IPS-NIHi7 (cell line): ENCODE measurements around the gene SERPINA1.

ENCODE experiments used
- DNase-seq: peaks from one replicate; pipeline ENCODE4 v3.0.0; 2012; ENCODE audit warnings: mixed read lengths; ENCODE audit errors: extremely low spot score

Gene SERPINA1

DNA sequence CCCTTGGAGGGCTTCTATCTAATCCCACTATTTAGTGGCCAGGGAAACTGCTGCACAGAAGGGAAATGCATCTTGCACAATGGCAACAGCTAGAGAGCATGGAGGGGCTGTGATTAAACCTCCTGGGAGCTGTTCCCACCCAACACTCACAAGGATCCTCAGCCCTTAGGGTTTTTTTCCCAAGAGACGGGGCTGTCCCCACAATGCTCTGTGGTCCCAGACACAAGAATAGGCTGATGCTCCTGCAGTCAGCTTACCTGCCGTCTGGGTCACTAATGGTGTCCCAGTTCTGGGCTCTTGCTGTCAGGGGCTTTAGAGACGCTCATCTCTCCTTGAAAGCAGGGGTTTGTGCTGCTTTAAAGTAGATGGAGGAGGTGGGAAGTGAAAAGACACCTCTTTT, 4.6 kb downstream of the SERPINA1 start:
- no peak for DNase-seq

DNA sequence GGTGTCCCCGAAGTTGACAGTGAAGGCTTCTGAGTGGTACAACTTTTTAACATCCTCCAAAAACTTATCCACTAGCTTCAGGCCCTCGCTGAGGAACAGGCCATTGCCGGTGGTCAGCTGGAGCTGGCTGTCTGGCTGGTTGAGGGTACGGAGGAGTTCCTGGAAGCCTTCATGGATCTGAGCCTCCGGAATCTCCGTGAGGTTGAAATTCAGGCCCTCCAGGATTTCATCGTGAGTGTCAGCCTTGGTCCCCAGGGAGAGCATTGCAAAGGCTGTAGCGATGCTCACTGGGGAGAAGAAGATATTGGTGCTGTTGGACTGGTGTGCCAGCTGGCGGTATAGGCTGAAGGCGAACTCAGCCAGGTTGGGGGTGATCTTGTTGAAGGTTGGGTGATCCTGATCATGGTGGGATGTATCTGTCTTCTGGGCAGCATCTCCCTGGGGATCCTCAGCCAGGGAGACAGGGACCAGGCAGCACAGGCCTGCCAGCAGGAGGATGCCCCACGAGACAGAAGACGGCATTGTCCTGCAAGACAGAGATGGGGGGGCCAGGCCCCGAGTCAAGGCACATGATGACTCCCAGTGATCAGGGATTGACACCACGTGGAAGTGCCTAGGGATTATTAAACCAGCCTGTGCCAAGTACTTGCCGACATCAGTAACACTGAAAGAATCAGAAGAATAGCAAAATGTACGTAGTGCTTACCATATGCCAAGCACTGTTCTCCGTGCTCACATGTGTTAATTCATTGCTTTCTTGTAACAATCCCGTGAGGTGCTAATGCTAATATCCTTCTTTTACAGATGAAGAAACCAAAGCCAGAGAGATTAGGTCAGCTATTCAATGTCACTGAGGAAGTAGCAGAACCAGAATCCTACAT, 5.4 kb downstream of the SERPINA1 start:
- DNase-seq, result no peak

DNA sequence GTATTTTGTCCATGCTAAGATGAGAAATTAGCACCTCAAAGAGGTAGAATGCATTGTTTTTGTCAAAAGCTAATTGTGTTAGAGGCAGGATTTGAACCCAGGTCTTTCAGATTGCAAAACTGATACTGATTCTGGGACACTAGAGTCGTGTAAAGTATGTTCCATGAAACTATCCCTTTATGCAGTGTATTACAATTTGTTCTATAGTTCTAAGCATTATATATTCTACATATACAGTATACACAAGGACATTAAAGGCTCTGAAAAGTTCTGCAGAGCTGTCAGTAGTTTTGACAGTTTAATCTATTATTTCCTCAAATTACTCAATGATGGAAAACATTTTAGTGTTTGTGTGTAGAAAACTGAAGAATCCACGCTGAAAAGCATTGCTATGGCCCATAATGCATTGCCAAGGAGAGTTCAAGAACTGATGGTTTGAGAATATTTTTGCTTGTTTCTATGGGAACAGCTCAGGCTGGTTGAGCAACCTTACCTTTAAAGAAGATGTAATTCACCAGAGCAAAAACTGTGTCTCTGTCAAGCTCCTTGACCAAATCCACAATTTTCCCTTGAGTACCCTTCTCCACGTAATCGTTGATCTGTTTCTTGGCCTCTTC, 6.2 kb downstream of the SERPINA1 start:
- no peak for DNase-seq

DNA sequence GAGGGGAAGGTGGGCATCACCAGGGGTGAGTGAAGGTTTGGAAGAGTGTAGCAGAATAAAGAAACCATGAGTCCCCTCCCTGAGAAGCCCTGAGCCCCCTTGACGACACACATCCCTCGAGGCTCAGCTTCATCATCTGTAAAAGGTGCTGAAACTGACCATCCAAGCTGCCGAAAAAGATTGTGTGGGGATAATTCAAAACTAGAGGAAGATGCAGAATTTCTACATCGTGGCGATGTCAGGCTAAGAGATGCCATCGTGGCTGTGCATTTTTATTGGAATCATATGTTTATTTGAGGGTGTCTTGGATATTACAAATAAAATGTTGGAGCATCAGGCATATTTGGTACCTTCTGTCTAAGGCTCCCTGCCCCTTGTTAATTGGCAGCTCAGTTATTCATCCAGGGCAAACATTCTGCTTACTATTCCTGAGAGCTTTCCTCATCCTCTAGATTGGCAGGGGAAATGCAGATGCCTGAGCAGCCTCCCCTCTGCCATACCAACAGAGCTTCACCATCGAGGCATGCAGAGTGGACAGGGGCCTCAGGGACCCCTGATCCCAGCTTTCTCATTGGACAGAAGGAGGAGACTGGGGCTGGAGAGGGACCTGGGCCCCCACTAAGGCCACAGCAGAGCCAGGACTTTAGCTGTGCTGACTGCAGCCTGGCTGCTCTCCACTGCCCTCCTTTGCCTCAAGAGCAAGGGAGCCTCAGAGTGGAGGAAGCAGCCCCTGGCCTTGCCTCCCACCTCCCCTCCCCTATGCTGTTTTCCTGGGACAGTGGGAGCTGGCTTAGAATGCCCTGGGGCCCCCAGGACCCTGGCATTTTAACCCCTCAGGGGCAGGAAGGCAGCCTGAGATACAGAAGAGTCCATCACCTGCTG, 7.0 kb downstream of the SERPINA1 start:
- DNase-seq, result no peak

DNA sequence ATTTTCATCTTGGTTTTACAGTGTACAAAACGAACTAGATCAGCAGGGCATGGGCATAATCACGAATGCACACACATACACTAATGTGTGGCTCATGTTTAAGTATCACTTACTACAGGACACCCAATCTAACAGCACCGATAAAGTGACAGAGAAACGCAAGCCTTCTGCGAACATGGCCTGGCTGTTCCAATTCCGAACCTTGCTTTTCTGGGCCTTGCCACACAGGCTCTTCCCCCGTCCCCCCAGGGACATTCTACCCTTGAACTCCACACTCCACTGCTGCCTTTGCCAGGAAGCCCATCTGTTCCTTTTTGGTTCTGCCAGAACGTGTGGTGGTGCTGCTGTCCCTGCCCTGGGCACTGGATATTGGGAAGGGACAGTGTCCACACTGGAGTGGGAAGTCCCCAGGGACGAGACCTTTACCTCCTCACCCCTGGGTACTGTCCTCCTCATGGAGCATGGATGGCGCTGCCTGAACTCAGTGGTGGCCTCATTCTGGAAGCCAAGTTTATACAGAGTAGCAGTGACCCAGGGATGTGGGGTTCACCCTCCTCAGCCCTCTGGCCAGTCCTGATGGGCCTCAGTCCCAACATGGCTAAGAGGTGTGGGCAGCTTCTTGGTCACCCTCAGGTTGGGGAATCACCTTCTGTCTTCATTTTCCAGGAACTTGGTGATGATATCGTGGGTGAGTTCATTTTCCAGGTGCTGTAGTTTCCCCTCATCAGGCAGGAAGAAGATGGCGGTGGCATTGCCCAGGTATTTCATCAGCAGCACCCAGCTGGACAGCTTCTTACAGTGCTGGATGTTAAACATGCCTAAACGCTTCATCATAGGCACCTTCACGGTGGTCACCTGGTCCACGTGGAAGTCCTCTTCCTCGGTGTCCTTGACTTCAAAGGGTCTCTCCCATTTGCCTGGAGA, 7.9 kb downstream of the SERPINA1 start:
- no peak for DNase-seq

DNA sequence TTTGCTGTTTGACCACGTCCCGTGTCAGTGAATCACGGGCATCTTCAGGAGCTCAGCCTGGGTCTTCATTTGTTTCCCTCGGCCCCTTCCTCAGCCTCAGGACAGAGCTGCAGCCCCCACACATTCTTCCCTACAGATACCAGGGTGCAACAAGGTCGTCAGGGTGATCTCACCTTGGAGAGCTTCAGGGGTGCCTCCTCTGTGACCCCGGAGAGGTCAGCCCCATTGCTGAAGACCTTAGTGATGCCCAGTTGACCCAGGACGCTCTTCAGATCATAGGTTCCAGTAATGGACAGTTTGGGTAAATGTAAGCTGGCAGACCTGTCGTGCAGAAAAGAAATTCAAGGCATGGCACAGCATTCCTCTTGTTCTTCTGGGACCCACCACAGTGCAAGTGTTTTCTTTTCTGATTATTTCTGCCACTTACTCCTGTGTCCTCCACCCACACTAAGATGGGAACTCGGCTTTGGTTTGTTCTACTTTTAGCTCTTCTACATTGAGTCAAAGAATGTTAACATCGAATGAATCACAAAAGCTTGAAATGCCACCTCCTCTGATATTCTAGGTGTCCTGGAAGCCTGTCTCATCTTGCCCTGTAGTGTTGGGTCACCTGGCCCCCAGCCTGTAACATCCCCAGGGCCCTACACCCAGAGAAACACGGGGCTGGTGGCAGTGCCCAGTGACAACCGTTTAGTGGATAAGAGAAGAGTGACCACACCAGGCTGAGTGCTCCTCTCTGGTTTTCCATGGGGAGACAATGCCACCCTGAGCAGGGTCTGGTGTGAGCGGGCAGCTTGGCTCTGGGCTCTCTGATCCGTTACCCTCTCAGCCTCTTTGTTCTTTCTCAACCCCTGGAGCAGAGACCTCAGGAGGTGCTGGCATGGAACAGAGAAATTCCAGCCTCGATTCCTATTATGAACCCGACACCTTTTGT, 8.8 kb downstream of the SERPINA1 start:
- DNase-seq, result no peak

DNA sequence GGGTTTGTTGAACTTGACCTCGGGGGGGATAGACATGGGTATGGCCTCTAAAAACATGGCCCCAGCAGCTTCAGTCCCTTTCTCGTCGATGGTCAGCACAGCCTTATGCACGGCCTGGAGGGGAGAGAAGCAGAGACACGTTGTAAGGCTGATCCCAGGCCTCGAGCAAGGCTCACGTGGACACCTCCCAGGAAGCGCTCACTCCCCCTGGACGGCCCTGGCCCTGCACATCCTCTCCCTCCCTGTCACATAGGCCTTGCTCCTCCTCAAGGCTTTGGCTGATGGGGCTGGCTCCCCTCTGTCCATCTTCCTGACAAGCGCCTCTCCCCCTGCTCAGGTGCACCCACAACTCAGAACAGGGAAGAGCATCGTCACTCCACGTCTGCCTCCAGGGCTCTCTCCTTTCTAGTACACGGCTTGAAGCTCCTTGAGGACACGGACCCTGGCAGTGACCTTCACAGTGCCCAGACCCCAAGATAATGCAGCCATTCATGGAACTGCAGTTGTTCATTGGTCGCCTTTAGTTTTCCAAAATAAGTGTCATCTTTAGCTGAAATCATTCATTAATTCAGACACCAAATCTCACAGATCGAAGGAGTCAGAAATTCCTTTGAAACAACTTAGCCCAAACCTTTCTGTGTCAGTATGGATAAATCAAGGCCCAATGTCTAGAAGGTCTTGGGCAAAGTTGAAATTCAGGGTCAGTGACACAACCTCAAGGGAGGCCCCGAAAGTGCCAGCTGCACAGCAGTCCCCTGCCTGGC, 9.7 kb downstream of the SERPINA1 start:
- no peak for DNase-seq

DNA sequence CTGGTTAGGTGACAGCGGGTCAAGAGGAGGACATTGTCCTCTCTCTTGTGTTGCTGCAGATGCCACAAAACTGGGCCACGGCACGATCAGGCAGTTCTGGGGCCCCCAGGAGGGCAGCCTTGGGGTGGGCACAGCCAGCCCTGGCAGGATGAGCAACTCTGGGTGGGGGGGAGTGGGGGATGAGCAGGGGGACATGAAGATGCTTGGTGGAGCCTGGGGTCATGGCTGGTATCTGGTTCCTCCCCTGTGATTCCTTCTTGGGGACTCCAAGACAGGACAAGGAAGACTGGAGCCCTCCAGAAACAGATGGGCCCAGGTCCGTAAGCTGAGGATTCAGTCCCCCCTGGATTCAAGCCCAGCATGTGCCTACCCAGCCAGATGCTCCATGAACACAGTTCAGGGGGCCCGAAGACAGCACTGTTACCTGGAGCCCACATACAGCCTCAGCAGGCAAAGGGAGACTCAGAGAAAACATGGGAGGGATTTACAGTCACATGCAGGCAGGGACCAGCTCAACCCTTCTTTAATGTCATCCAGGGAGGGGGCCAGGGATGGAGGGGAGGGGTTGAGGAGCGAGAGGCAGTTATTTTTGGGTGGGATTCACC, 10.4 kb downstream of the SERPINA1 start:
- DNase-seq, result no peak

DNA sequence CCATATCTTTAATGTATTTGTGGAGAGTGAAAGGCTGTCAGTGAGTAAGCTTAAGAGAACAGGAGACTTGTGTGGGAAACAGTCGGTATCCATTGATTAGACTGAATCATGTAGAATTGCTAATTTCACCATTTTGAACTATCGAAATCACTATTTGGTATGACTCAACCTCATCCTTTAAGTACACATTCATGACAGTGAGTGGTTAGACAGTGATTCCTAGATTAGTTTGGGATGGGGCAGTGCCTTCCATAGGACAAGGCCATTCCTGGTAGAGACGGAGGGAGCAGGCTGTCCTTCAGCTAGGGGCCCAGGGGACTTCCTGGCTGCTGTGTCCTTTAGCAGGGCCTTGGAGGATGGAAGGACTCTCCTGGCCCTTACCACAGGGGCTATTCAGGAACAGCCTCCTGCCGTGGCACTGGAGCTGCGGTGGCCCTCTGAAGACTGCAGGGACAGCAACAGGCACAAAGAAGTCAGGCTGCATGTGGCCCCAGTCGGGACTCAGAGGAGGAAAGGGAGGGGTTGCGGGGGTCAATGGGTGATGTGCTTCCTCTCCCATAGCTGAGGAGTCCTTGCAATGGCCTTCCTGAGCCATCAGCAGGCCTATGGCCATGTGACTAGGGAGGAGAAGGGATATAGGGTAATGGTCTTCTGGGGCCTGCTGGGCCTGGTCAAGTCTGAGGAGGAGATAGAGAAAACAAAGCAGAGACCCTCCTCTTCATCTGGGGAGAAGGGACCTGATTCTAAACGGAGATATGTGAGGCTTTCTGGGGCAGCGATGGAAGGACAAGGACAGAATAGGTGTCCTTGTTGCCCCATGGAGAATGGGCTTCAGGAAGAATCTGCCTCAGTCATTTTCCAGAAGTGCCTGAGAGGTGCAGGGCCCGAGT, 11.2 kb downstream of the SERPINA1 start:
- no peak for DNase-seq

DNA sequence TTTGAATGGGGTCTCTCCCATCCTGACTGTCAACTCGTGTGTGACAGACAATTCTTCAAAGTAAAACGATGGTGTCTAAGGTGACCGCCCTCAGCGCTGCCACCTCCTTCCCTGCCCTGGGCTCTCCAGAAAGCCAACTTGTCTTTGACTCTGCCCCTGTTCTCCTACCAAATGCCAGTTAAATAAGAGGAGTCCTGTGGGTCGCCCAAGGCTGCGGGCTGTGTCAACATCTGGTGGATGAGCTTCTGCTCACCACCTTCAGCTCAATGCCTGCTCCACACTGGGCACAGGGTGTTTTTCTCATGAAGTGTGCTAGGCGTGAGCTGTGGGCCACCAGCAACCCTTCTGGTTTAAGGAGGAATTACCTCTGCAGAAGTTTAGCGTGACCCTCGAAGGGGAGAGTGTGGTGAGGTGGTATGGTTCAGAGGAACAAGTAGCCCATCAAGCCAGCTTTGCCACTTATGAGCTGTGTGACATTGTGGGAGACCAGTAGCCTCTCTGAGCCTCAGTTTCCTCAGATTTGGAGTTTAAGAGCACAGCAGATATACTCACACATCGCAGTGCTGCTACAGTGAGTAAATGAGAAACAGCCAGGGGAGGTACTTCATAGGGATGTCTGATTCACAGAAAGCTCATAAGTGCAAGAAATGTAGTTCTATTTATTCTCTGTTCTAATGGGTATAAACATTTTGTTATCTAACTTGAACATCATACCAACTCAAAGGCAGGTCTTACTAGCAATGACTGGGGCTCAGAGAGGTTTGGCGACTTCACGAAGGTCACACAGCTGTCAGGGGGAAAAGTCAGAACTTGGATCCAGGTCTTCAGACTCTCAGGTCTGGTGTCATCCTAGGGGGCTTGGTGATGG, 12.1 kb downstream of the SERPINA1 start:
- no peak for DNase-seq

DNA sequence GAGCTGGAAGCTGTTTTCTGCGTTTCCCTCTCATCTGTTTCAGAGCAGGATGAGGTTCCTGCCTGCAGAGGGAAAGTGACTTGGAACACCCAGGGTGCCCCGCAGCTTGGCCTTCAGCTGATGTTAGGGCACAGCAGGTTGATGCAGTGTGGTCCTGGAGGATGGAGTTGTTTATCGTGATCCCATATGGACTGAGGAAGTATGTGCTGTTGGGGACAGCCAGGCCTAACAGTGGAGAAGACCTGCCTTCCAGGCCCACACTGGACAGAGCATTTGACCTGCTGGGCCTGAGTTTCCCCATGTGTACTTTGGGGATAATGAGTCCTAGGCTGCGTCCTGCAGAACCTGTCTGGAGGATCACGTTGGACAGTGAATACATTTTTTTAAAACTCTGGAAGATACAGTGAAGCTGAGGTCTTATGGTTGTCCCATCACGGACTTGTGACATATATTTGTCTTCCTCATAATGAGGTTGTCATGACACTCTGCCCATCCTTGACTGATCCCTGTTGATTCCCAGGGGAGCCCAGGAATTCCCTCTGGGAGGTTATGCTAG, 12.8 kb downstream of the SERPINA1 start:
- no peak for DNase-seq

DNA sequence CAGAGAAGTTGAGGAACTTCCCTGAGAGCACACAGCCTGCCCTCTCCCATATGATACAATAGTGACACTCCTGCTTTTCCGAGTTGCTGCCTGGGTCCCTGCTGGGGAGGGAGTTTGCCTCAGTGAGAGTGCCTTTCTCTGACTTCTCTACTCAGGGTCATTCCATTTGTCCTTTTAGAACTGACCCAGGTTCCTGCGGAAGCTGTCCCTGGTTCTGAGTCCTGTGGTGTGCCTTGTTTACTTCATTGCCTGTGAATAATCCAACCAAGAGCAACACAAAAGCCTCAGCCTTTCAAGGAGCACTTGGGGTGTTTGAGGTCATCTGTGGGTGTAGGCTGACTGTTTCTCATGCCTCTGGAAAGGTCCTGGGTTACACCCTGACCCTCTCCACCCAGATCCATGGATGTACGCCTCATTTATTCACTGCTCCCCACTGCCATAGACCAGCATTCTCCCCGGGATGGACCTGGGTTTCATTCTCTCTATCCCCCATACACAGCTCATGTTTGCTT, 13.6 kb downstream of the SERPINA1 start:
- DNase-seq, result no peak

DNA sequence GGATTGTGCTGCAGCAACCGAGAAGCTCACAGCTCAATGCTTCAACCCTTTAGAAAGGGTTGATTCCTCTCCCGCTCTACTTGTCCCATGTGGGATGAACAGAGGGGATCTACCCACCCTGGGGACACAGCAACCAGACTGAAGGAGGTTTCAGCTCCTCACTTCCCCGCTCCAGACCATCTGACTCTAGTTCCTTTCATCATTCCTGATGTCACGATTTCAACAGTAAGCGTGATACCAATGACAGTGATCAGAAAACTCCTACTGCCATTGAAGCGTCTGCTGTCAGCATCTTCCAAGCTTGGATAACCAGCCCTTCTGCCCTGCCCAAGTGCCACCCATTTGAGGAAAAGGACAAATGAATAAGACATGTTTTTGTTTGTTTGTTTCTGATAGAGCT, 14.3 kb downstream of the SERPINA1 start:
- no peak for DNase-seq

DNA sequence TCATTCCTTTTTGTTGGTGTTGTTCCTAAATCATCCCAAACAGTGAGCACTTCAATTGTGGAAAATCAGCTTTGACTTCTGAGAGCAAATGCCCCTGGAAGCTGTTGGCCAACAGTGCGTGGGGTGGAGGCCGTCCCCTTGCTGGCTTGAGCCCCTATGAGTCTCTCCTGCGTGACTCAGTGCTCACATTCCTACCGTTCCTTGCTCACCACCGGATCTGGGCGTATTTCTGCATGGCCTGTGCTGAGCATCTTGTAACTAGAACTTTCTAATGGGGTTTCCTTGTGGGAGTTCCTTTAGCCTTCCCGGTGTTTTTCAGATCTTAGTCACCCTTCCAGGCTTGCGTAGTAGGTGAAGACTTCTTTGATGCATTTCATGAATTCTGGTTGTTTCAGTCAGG, 14.7 kb downstream of the SERPINA1 start:
- DNase-seq, result no peak

DNA sequence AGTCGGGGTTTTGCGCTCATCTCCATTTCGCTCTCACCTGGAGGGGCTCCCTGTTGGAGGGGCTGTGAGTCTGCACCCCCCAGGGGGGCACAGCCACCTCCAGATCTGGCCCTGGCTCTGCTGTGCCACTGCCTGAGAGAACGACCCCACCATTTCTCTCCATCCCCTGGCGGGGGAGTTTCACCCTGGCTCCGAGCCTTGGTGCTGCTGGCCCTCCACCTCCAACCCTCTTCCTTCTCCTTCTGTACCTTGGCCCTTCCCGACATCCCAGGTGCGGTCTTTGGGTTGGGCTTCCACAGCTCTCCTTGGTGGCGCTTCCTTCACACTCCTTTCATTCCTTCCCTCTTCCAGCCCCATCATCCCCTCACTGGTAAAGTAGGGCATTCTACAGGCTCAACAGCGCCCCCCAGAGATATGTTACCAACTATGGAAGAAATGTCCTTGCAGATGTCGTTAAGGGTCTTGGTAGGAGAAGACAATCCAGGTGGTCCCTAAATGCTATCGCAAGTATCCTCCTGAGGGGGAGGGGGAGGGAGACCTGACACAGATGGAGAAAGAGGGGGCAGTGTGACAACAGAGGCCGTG, 16.3 kb downstream of the SERPINA1 start:
- peak; percentile 61 for DNase-seq

DNA sequence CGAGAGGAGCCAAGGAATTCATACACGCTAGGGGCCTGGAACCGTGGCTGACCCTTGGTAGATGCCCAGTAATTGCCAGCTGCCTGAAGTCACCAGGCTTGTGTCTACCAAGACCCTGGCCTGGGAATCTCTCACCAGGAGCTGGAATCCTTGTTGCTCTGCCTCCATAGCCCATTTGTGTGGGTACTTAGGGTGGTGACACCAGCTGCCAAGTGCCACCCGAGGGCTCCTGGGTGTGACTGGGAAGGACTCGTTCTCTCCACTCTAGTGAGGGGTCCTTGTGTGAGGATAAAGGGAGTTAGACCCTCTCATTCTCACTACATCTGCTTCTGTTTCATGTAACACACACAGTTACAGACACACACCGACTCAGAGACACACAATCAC, 17.9 kb downstream of the SERPINA1 start:
- no peak for DNase-seq
